HCT116 (cell line): ENCODE data around the gene LBHD1. TPM values are rescaled to one million over a fixed set of nuclear protein-coding genes. Genes with fewer than 3 reads are reported as not detected.

ENCODE experiments used
- ATAC-seq: fragments of 200-7000 bp; cut with Tn5 transposase; 2 replicates; pipeline ENCODE4 v1.9.1; 2020; ENCODE audit warnings: mild to moderate bottlenecking, moderate library complexity
- BruUV-seq: library from RNA; stranded (reverse); fragments of 400-500 nt; replicated peaks from 2 replicates; lab custom pipeline; 2021; lab: Mats Ljungman, UMichigan
- CTCF ChIA-PET: fragments of 300-600 bp; sonication (Branson Sonifier 250); formaldehyde crosslinking; loops from one replicate; lab custom pipeline; 2021; ENCODE audit warnings: antibody characterized with exemption; lab: Charles Lee
- POLR2A ChIA-PET: fragments of 300-600, 350-600 bp; sonication (Branson Sonifier 250); formaldehyde crosslinking; loops from one replicate; lab custom pipeline; 2021; ENCODE audit warnings: antibody characterized with exemption; lab: Charles Lee
- RAD21 ChIA-PET, 2 experiments: fragments of 300-600 bp; sonication (Branson Sonifier 250); formaldehyde crosslinking; loops; one replicate each; lab custom pipeline; 2023; ENCODE audit warnings: low total read pairs in 2 of 2; ENCODE audit not compliant: uncharacterized antibody in 2 of 2, unreplicated experiment in 2 of 2, low non-redundant PET in 1 of 2; lab: Charles Lee
- DNase-seq: peaks from one replicate; pipeline ENCODE4 v3.0.0-alpha.2; 2010; ENCODE audit warnings: low read depth, low spot score
- H2AFZ ChIP-seq: fragments of 200-600 bp; shearing (Covaris generic), sonication (generic); 2 replicates; pipeline ENCODE4 v1.6.1; 2017; ENCODE audit warnings: low read depth, mixed run types, mixed read lengths, antibody characterized with exemption, low read length; ENCODE audit not compliant: poor library complexity, severe bottlenecking
- H3K27ac ChIP-seq: 2 replicates; pipeline ENCODE4 v1.5.1; 2012; ENCODE audit warnings: low read depth, low read length
- H3K27me3 ChIP-seq: fragments of 200-600 bp; sonication (generic); 2 replicates; pipeline ENCODE4 v1.6.1; 2016; ENCODE audit warnings: mixed run types, low read length, mixed read lengths; ENCODE audit not compliant: insufficient read depth
- H3K36me3 ChIP-seq, 2 experiments: fragments of 200-500 bp in 1 of 2; fragments of 200-600 bp in 1 of 2; sonication (Bioruptor generic) in 1 of 2; sonication (generic) in 1 of 2; 2 replicates each; pipeline versions ENCODE4 v1.5.1 to v1.6.1; 2014 to 2016; ENCODE audit warnings: low read length in 2 of 2, inconsistent platforms in 1 of 2, mixed read lengths in 1 of 2, mixed run types in 1 of 2; ENCODE audit not compliant: insufficient read depth in 2 of 2, control insufficient read depth in 1 of 2
- H3K4me1 ChIP-seq, 2 experiments: fragments of 200-600 bp in 1 of 2; sonication (generic) in 1 of 2; 2 replicates each; pipeline versions ENCODE4 v1.5.1 to v1.6.1; 2012 to 2017; ENCODE audit warnings: low read length in 2 of 2, inconsistent platforms in 1 of 2, mild to moderate bottlenecking in 1 of 2, mixed read lengths in 1 of 2, mixed run types in 1 of 2, moderate library complexity in 1 of 2; ENCODE audit not compliant: insufficient read depth in 2 of 2, control insufficient read depth in 1 of 2
- H3K4me2 ChIP-seq: fragments of 200-600 bp; sonication (generic); 2 replicates; pipeline ENCODE4 v1.6.1; 2017; ENCODE audit warnings: mixed run types, low read length, mixed read lengths
- H3K4me3 ChIP-seq, 2 experiments: fragments of 200-600 bp in 1 of 2; sonication (generic) in 1 of 2; replicated peaks in 1 of 2; 2 replicates each; pipeline ENCODE4 v1.5.1; 2011 to 2016; ENCODE audit warnings: low read length in 2 of 2, control low read depth in 1 of 2, low read depth in 1 of 2, mild to moderate bottlenecking in 1 of 2, mixed read lengths in 1 of 2, mixed run types in 1 of 2
- H3K79me2 ChIP-seq: fragments of 200-600 bp; sonication (generic); 2 replicates; pipeline ENCODE4 v1.6.1; 2017; ENCODE audit warnings: mild to moderate bottlenecking, mixed run types, low read length, moderate library complexity, mixed read lengths; ENCODE audit not compliant: insufficient read depth
- H3K9ac ChIP-seq: fragments of 200-600 bp; sonication (generic); 2 replicates; pipeline ENCODE4 v1.6.1; 2016; ENCODE audit warnings: low read length, mixed read lengths
- H3K9me2 ChIP-seq: fragments of 200-600 bp; sonication (generic), shearing (Covaris generic); 2 replicates; pipeline ENCODE4 v1.6.1; 2017; ENCODE audit warnings: mixed run types, mild to moderate bottlenecking, moderate library complexity; ENCODE audit not compliant: insufficient read depth
- H3K9me3 ChIP-seq, 2 experiments: fragments of 200-500 bp in 1 of 2; fragments of 200-600 bp in 1 of 2; sonication (Bioruptor generic) in 1 of 2; sonication (generic) in 1 of 2; 2 replicates each; pipeline ENCODE4 v1.6.1; 2014 to 2017; ENCODE audit warnings: low read length in 2 of 2, mixed read lengths in 2 of 2, inconsistent platforms in 1 of 2, low read depth in 1 of 2, mild to moderate bottlenecking in 1 of 2, mixed run types in 1 of 2, moderate library complexity in 1 of 2; ENCODE audit not compliant: control insufficient read depth in 1 of 2, insufficient read depth in 1 of 2
- H4K20me1 ChIP-seq: fragments of 200-600 bp; sonication (generic), shearing (Covaris generic); 2 replicates; pipeline ENCODE4 v1.6.1; 2017; ENCODE audit warnings: mixed run types, mild to moderate bottlenecking, moderate library complexity; ENCODE audit not compliant: insufficient read depth
- ATF3 ChIP-seq: IDR thresholded peaks from 2 replicates; pipeline ENCODE4 v1.6.1; 2012
- CEBPB ChIP-seq: IDR thresholded peaks from 2 replicates; pipeline ENCODE4 v1.6.1; 2012; ENCODE audit warnings: low read depth
- CTCF ChIP-seq, 3 experiments: fragments of 200-600 bp in 1 of 3; sonication (generic) in 1 of 3; IDR thresholded peaks in 2 of 3; conservative IDR thresholded peaks in 1 of 3; 2 replicates each; pipeline ENCODE4 v1.5.1; 2012 to 2017; ENCODE audit warnings: low read depth in 2 of 3, low read length in 2 of 3, antibody characterized with exemption in 1 of 3, borderline replicate concordance in 1 of 3, control low read depth in 1 of 3, mild to moderate bottlenecking in 1 of 3, mixed read lengths in 1 of 3, mixed run types in 1 of 3, moderate library complexity in 1 of 3; ENCODE audit not compliant: insufficient read depth in 1 of 3
- ELF1 ChIP-seq: IDR thresholded peaks from 2 replicates; pipeline ENCODE4 v1.6.1; 2012; ENCODE audit warnings: low read depth, borderline replicate concordance
- EZH2phosphoT487 ChIP-seq: fragments of 200-600 bp; IDR thresholded peaks from 2 replicates; pipeline ENCODE4 v1.6.1; 2018; ENCODE audit warnings: antibody characterized with exemption, borderline replicate concordance
- FOSL1 ChIP-seq: IDR thresholded peaks from 2 replicates; pipeline ENCODE4 v1.6.1; 2012; ENCODE audit warnings: low read depth
- MAX ChIP-seq: IDR thresholded peaks from 2 replicates; pipeline ENCODE4 v1.6.1; 2012
- POLR2AphosphoS5 ChIP-seq: IDR thresholded peaks from 2 replicates; pipeline ENCODE4 v1.6.1; 2011; ENCODE audit warnings: mild to moderate bottlenecking, low read depth, low read length, moderate library complexity
- RAD21 ChIP-seq: IDR thresholded peaks from 2 replicates; pipeline ENCODE4 v1.6.1; 2012; ENCODE audit warnings: low read depth, mild to moderate bottlenecking
- SIN3A ChIP-seq: IDR thresholded peaks from 2 replicates; pipeline ENCODE4 v1.6.1; 2012; ENCODE audit warnings: low read depth
- SRF ChIP-seq: IDR thresholded peaks from 2 replicates; pipeline ENCODE4 v1.6.1; 2012; ENCODE audit warnings: low read depth
- TCF7L2 ChIP-seq: IDR thresholded peaks from 2 replicates; pipeline ENCODE4 v1.7.0; 2011; ENCODE audit warnings: borderline replicate concordance, inconsistent platforms; ENCODE audit not compliant: insufficient read depth, insufficient read length; ENCODE audit errors: extremely low read depth
- YY1 ChIP-seq: IDR thresholded peaks from 2 replicates; pipeline ENCODE4 v1.6.1; 2011; ENCODE audit warnings: low read length, low read depth, moderate library complexity, mild to moderate bottlenecking; ENCODE audit not compliant: insufficient replicate concordance; ENCODE audit errors: extremely low read depth
- ZBTB33 ChIP-seq: IDR thresholded peaks from 2 replicates; pipeline ENCODE4 v1.6.1; 2011; ENCODE audit warnings: mild to moderate bottlenecking, low read length, moderate library complexity; ENCODE audit not compliant: insufficient replicate concordance; ENCODE audit errors: extremely low read depth
- ZFX ChIP-seq: fragments of 450-650 bp; IDR thresholded peaks from 2 replicates; pipeline ENCODE4 v1.6.1; 2017
- ZNF274 ChIP-seq: fragments of 200-500 bp; sonication (Bioruptor generic); IDR thresholded peaks from 2 replicates; pipeline ENCODE4 v1.6.1; 2014; ENCODE audit warnings: mild to moderate bottlenecking, low read depth, low read length, inconsistent platforms
- intact Hi-C: fragments of 100-400 bp; cut with micrococcal nuclease; formaldehyde crosslinking; loops from 2 replicates; pipeline ENCODE4 v1.10.0; 2022
- total RNA-seq: library from RNA; stranded (reverse); gene quantifications from one replicate; pipeline ENCODE4 v1.2.1, GENCODE V29; 2021; ENCODE audit not compliant: unreplicated experiment

The LBHD1 gene
- total RNA-seq, 1 experiment from 2014 or later: 14.7 TPM

- Histone ChIP-seq H3K4me2 (peak overlapping the region; percentile 4; the same call in 1 of the 2 replicates), H2AFZ (peak overlapping the region; percentile 33), H3K4me3 (no peak overlapping the region), H3K27me3 (no peaks in the 10 kb centered on the region), H3K9me3 (no peaks in the 10 kb centered on the region), H3K9ac (no peak overlapping the region), H3K27ac (peak overlapping the region; percentile 36; the same call in 1 of the 2 replicates), H3K9me2 (no peaks in the 10 kb centered on the region), H3K4me1 (peaks cover 23 to 41% of the 10 kb centered on the region in 2 experiments), H3K79me2 (peaks cover 30% of the 10 kb centered on the region), H4K20me1 (no peaks in the 10 kb centered on the region), H3K36me3 (peaks cover 4 to 11% of the 10 kb centered on the region in 2 experiments; a peak in 3 of 4 replicates)
- no TSS peak for BruUV-seq
- intact Hi-C loops: loop anchor here (2.0 kb wide), 1 partner anchor 14 kb away; no protein-coding TSS in a partner anchor
- RAD21 ChIA-PET: interaction anchor here in 1 of 2 experiments (0.6 kb wide), 1 partner anchor 107 kb away, joined by 4 read pairs; no protein-coding TSS in a partner anchor
- POLR2A ChIA-PET: interaction anchor here (0.6 to 3.0 kb wide), 16 partner anchors 9 to 286 kb away, joined by 3 to 21 read pairs (median 4); partner anchors contain the start of genes AHNAK, C11orf98, CSKMT and EEF1G
- ATAC-seq (peak; percentile 88), DNase-seq (peak; percentile 67)
- TF ChIP-seq FOSL1: no peak
- no peak for TF ChIP-seq SIN3A
- TF ChIP-seq ZNF274: no peak
- TF ChIP-seq RAD21: no peak
- TF ChIP-seq YY1: no peak
- no peak for TF ChIP-seq ZBTB33
- TF ChIP-seq SRF: no peak
- no peak for TF ChIP-seq ELF1
- no peak for TF ChIP-seq ATF3
- 0 out of 2 replicates have a peak, but pooled peaks have one; percentile 40 for TF ChIP-seq POLR2AphosphoS5
- TF ChIP-seq CTCF (IDR thresholded peaks at IDR 0.05 in 2 of 3, conservative IDR thresholded peaks at IDR 0.05 in 1 of 3; ENCODE audit: borderline replicate concordance in 1 of 3, insufficient read depth in 1 of 3, low read depth in 2 of 3, low read length in 2 of 3): peak in 2 of 3 experiments; percentile 55 to 66; a peak in 4 of 6 replicates
- TF ChIP-seq EZH2phosphoT487: no peak
- no peak for TF ChIP-seq MAX
- TF ChIP-seq ZFX: no peak
- TF ChIP-seq TCF7L2: no peak
- no peak for TF ChIP-seq CEBPB
- CTCF ChIA-PET: interaction anchor here (1.0 to 3.1 kb wide), 7 partner anchors 9 to 286 kb away, joined by 3 to 16 read pairs (median 6); partner anchors contain the start of genes HNRNPUL2, LBHD1, LRRN4CL and TAF6L
These were observed 8.8 kb upstream of the LBHD1 start for GRCh38 chr11:62680825-62681240.
